Activated CD8-positive, alpha-beta T cell treated with anti-CD3 and anti-CD28 coated beads for 36 hours (primary cell): ENCODE results near the gene UNC5A. TPM values are rescaled to one million over a fixed set of nuclear protein-coding genes. Genes with fewer than 3 reads are reported as not detected.

Experiments used
- ATAC-seq: fragments of 200-7000 bp; cut with Tn5 transposase; one replicate; pipeline ENCODE4 v1.10.0; 2021; ENCODE audit warnings: mild to moderate bottlenecking, moderate library complexity
- CTCF ChIA-PET: fragments of 350-600 bp; sonication (Branson Sonifier 250); formaldehyde crosslinking; loops from one replicate; lab custom pipeline; 2021; ENCODE audit warnings: antibody characterized with exemption; lab: Charles Lee
- POLR2A ChIA-PET: fragments of 350-600 bp; sonication (Branson Sonifier 250); formaldehyde crosslinking; loops from one replicate; lab custom pipeline; 2021; ENCODE audit warnings: antibody characterized with exemption; lab: Charles Lee
- DNase-seq: peaks from one replicate; pipeline ENCODE4 v3.0.0-alpha.2; 2020
- H3K27ac Mint-ChIP-seq: one replicate; pipeline ENCODE4 v1.8.0; 2021; ENCODE audit warnings: mild to moderate bottlenecking, mixed read lengths
- H3K27me3 Mint-ChIP-seq: one replicate; pipeline ENCODE4 v1.8.0; 2021; ENCODE audit warnings: mixed read lengths
- H3K36me3 Mint-ChIP-seq: one replicate; pipeline ENCODE4 v1.8.0; 2021; ENCODE audit warnings: low read depth, mixed read lengths
- H3K4me1 Mint-ChIP-seq: one replicate; pipeline ENCODE4 v1.8.0; 2021; ENCODE audit warnings: low read depth, mixed read lengths
- H3K4me3 Mint-ChIP-seq: one replicate; pipeline ENCODE4 v1.8.0; 2021; ENCODE audit warnings: mild to moderate bottlenecking, moderate library complexity, mixed read lengths
- H3K9me3 Mint-ChIP-seq: one replicate; pipeline ENCODE4 v1.8.0; 2021; ENCODE audit warnings: mixed read lengths
- intact Hi-C: fragments of 100-400 bp; cut with micrococcal nuclease; formaldehyde crosslinking; loops from one replicate; pipeline ENCODE4 v1.10.0; 2022
- total RNA-seq, 2 experiments: library from RNA; stranded (reverse); gene quantifications; one replicate each; pipeline ENCODE4 v1.2.3, GENCODE V29; 2021
- TF ChIP-seq, protein P1 (sequence below): fragments of 200-600 bp; IDR thresholded peaks from one replicate; pipeline ENCODE4 v1.8.0; 2022; ENCODE audit warnings: antibody characterized with exemption, mild to moderate bottlenecking

The UNC5A gene
- total RNA-seq, 2 experiments from 2014 or later = not detected

DNA sequence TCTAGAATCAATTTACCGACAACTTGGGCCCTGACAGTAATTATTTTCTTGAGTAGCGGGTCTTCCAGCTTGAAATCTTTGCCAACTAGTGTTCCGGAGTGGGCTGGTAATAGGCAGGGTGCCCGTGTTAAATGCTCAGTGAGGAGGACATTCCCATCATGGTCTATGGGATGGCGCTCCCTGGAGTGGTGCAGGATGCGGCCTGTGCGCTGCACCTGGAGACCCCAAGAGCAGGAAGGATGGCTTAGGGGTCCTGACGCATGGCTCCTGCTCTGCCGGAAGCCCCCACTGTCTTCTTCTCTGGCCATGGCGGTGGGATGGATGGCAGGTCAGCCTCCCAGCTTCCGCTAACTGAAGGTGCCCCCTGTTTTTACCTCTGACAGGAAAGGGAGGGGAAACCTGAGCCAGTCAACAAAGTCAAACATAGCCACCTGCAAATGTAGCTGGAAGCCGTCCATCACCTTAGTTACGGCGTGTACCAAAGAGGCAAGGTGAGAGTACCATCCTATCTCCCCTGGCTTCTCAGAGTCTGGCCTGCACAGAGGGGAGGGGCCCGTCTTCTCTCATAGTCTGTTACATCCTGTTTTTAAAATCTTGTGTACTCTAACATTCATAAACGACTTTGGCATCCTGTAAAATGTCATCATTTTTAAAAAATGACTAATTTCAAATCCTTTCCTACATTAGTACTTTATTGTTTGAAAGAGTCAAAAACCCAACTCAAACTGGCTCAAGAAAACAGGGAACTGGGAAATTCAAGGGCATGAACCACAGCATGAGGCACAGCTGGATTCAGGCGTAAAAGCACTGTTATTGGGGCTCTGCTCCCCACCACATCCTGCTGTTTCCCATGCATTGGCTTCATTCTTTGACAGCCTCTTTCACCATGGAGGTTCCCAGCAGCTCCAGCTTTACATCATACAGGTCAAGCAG is 28.5 kb upstream of the UNC5A start:
- DNase-seq (no peak), ATAC-seq (no peak)
- Mint-ChIP-seq H3K36me3 (no peaks in the 10 kb centered on the region), H3K27ac (no peak overlapping the region), H3K27me3 (peaks cover 14% of the 10 kb centered on the region), H3K4me1 (no peaks in the 10 kb centered on the region), H3K4me3 (no peak overlapping the region), H3K9me3 (no peaks in the 10 kb centered on the region)
- TF ChIP-seq, protein P1, sequence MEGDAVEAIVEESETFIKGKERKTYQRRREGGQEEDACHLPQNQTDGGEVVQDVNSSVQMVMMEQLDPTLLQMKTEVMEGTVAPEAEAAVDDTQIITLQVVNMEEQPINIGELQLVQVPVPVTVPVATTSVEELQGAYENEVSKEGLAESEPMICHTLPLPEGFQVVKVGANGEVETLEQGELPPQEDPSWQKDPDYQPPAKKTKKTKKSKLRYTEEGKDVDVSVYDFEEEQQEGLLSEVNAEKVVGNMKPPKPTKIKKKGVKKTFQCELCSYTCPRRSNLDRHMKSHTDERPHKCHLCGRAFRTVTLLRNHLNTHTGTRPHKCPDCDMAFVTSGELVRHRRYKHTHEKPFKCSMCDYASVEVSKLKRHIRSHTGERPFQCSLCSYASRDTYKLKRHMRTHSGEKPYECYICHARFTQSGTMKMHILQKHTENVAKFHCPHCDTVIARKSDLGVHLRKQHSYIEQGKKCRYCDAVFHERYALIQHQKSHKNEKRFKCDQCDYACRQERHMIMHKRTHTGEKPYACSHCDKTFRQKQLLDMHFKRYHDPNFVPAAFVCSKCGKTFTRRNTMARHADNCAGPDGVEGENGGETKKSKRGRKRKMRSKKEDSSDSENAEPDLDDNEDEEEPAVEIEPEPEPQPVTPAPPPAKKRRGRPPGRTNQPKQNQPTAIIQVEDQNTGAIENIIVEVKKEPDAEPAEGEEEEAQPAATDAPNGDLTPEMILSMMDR = no peak
- CTCF ChIA-PET = no interaction called here
- POLR2A ChIA-PET = no interaction called here
- intact Hi-C loops = no loop called here

DNA sequence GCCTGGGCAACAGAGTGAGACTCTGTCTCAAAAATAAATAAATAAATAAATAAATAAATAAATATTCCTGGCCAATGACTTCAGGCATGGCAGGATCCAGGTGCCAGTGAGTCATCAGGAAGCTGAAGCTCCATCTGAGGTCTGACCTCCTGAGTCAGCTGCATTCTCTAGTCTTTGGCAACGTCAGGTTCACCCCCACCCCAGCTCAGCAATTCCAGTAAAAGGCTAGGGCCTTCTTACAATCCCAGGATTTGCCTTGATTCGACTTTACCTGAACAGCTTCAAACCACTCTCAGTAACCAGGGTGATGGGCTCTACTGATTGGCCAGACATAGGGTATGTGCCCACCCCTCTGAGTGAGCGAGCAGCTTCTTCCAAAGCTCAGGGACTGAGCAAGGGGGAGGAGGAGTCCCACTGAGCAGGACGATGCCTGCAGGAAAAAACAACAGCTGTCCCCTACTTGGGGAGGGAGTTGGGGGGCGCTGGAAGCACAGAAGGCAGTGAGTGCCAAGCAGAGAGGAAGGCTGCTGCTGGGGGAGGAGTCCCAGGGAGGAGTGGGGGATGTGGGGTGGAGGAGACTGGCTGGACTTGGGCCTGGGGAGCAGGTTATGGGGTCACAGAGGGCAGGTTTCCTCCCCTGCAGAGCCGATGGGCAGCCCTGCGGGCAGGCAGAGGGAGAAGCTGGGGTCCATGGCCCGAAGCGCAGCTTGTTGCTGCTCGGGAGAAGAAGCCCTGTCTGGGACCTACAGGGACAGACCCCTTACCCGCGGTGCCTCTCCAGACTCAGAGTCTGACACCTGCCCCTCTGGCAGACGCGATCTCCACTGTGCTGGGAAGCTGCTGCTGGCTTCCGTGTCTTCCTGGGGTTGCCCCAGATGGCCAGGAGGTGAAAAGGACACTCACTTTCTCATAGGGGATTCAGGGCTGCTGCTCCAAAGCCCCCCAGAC is 25.9 kb upstream of the UNC5A start:
- H3K27me3 Mint-ChIP-seq = peaks cover 17% of the 10 kb centered on the region
- ATAC-seq (no peak), DNase-seq (no peak)
- H3K36me3 Mint-ChIP-seq = no peaks in the 10 kb centered on the region
- TF ChIP-seq, protein P1 = no peak
- ChIA-PET CTCF (interaction anchor here (0.8 kb wide), 1 partner anchor 52 kb away, joined by 3 read pairs; no protein-coding TSS in a partner anchor), POLR2A (no interaction called here)
- H3K4me3 Mint-ChIP-seq = no peak overlapping the region
- intact Hi-C loops = no loop called here
- no peak overlapping the region for H3K27ac Mint-ChIP-seq
- no peaks in the 10 kb centered on the region for H3K9me3 Mint-ChIP-seq
- H3K4me1 Mint-ChIP-seq = no peaks in the 10 kb centered on the region

DNA sequence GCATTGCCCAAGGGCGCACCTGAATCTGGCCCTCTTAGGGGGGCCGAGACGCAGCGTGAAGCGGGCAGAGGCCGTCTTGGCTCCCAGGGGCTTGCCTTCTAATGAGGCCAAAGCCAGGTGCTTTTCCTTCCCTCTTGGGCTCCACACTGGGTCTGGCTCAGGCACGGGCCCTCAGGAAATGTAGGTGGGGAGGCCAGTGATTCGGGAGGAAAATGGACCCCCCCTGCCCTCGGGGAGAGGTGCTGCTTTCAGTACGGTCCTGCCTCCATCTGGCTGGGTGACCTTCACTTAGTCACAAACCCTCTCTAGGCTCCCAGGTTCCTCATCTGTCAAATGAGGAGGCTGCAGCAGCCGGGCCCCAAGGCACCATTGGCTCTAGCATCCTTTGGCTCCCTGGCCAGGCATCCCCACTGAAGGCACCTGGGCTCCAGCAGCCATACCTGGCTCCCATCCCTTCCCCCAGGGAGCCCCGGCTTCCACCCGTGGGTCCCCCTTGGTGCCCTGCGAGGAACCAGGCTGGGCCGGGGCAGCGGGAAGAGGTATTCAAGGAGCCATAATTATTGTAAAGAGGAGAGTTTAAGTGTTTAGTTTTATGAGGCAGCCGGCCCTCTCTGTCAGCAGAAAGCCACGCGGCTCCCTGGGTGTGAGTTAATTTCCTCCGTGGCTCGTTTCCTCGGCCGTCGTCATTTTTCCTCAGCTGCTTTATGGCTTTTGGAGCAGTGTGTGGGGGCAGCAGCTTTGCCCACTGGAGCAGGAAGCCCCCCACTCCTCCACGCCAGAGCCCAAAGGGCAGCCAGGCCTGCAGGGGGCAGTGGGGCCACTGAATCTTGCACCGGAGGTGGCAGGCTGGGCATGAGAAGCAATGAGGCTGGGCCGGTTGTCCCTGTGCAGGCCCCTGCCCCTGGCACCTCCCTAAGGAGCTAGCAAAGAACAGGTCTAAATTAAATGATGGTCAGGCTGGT is 24.9 kb upstream of the UNC5A start:
- Mint-ChIP-seq H3K36me3 (no peaks in the 10 kb centered on the region), H3K27me3 (peaks cover 17% of the 10 kb centered on the region), H3K4me1 (no peaks in the 10 kb centered on the region), H3K9me3 (no peaks in the 10 kb centered on the region), H3K27ac (no peak overlapping the region), H3K4me3 (no peak overlapping the region)
- ATAC-seq (no peak), DNase-seq (no peak)
- intact Hi-C loops = no loop called here
- CTCF ChIA-PET = no interaction called here
- POLR2A ChIA-PET = no interaction called here
- TF ChIP-seq, protein P1 = no peak

DNA sequence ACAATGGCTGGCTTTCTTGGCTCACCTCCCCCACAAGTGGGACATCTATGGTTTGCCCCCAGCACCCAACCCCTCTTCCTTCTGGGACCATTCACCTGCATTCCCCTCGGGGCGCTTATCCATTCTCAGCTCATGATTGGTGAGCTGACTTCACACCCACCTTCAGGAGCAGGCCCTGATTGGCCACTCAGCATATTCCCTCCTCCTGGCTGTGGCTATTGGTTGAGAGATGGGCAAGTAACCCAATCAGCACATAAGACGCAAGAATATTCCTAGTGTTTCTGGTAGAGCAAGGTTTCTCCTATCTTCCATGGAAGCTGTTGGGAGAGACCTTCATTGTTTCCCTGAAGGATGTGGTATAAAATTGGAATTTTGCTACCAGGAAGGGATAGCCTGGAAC is 22.7 kb upstream of the UNC5A start:
- no peak for ATAC-seq
- H3K4me3 Mint-ChIP-seq = no peak overlapping the region
- no peaks in the 10 kb centered on the region for H3K9me3 Mint-ChIP-seq
- no peak overlapping the region for H3K27ac Mint-ChIP-seq
- ChIA-PET CTCF (interaction anchor here (1.0 to 2.0 kb wide), 3 partner anchors 127 to 130 kb away, joined by 3 to 8 read pairs (median 4); no protein-coding TSS in a partner anchor), POLR2A (no interaction called here)
- no peak for DNase-seq
- peaks cover 11% of the 10 kb centered on the region for H3K27me3 Mint-ChIP-seq
- no peaks in the 10 kb centered on the region for H3K36me3 Mint-ChIP-seq
- H3K4me1 Mint-ChIP-seq = no peaks in the 10 kb centered on the region
- intact Hi-C loops = no loop called here
- TF ChIP-seq, protein P1 = no peak
